WTC11 (cell line): ENCODE measurements around the gene ANKRD27. TPM values are rescaled to one million over a fixed set of nuclear protein-coding genes. Genes with fewer than 3 reads are reported as not detected.

Experiments used
- ATAC-seq: fragments of 200-7000 bp; cut with Tn5 transposase; 2 replicates; pipeline ENCODE4 v1.10.0; 2021; ENCODE audit warnings: mild to moderate bottlenecking, moderate library complexity
- CTCF ChIA-PET: fragments of 300-600 bp; sonication (Branson Sonifier 250); formaldehyde crosslinking; loops from one replicate; lab custom pipeline; 2021; ENCODE audit warnings: antibody characterized with exemption; lab: Charles Lee
- POLR2A ChIA-PET: fragments of 350-600 bp; sonication (Branson Sonifier 250); formaldehyde crosslinking; loops from one replicate; lab custom pipeline; 2021; ENCODE audit warnings: antibody characterized with exemption; lab: Charles Lee
- DNase-seq: peaks from one replicate; pipeline ENCODE4 v3.0.0; 2021; ENCODE audit warnings: low spot score
- H3K27ac Mint-ChIP-seq: 2 replicates; pipeline ENCODE4 v1.8.0; 2021; ENCODE audit warnings: mixed read lengths
- H3K27me3 Mint-ChIP-seq: 2 replicates; pipeline ENCODE4 v1.8.0; 2021; ENCODE audit warnings: low read depth, mild to moderate bottlenecking, moderate library complexity, mixed read lengths
- H3K36me3 Mint-ChIP-seq: 2 replicates; pipeline ENCODE4 v1.8.0; 2021; ENCODE audit warnings: mixed read lengths
- H3K4me1 Mint-ChIP-seq: 2 replicates; pipeline ENCODE4 v1.8.0; 2022; ENCODE audit warnings: mixed read lengths
- H3K4me3 Mint-ChIP-seq: 2 replicates; pipeline ENCODE4 v1.8.0; 2021; ENCODE audit warnings: mild to moderate bottlenecking, moderate library complexity, mixed read lengths
- H3K9me3 Mint-ChIP-seq: 2 replicates; pipeline ENCODE4 v1.8.0; 2021; ENCODE audit warnings: mixed read lengths
- AR ChIP-seq: fragments of 250-450 bp; sonication (Bioruptor Pico); IDR thresholded peaks from 2 replicates; pipeline ENCODE4 v1.9.0; 2021; ENCODE audit warnings: mild to moderate bottlenecking
- CREB1 ChIP-seq: sonication (generic); formaldehyde crosslinking; IDR thresholded peaks from 2 replicates; pipeline ENCODE4 v1.8.0; 2023; ENCODE audit warnings: mild to moderate bottlenecking, missing genetic modification reagents
- E2F1 ChIP-seq: sonication (generic); formaldehyde crosslinking; IDR thresholded peaks from 2 replicates; pipeline ENCODE4 v1.8.0; 2022; ENCODE audit warnings: mild to moderate bottlenecking, missing genetic modification reagents
- FOXK1 ChIP-seq: sonication (generic); formaldehyde crosslinking; IDR thresholded peaks from 2 replicates; pipeline ENCODE4 v1.8.0; 2022; ENCODE audit warnings: mild to moderate bottlenecking, moderate library complexity, missing genetic modification reagents
- FOXP1 ChIP-seq: sonication (generic); formaldehyde crosslinking; IDR thresholded peaks from 2 replicates; pipeline ENCODE4 v1.8.0; 2022; ENCODE audit warnings: missing genetic modification reagents, mild to moderate bottlenecking, moderate library complexity, borderline replicate concordance
- FOXP4 ChIP-seq: sonication (generic); formaldehyde crosslinking; IDR thresholded peaks from 2 replicates; pipeline ENCODE4 v1.8.0; 2022; ENCODE audit warnings: mild to moderate bottlenecking, missing genetic modification reagents
- GABPB1 ChIP-seq: sonication (generic); formaldehyde crosslinking; IDR thresholded peaks from 2 replicates; pipeline ENCODE4 v1.8.1; 2023; ENCODE audit warnings: mild to moderate bottlenecking, missing genetic modification reagents
- GTF2I ChIP-seq: fragments of 250-450 bp; sonication (Bioruptor Pico); conservative IDR thresholded peaks from 2 replicates; pipeline ENCODE4 v1.4.0; 2021; ENCODE audit warnings: mild to moderate bottlenecking
- MAX ChIP-seq: sonication (generic); formaldehyde crosslinking; IDR thresholded peaks from 2 replicates; pipeline ENCODE4 v1.8.0; 2022; ENCODE audit warnings: mild to moderate bottlenecking, missing genetic modification reagents
- NFE2L1 ChIP-seq: sonication (generic); formaldehyde crosslinking; IDR thresholded peaks from 2 replicates; pipeline ENCODE4 v1.8.1; 2023; ENCODE audit warnings: missing genetic modification reagents
- NFYB ChIP-seq: sonication (generic); formaldehyde crosslinking; conservative IDR thresholded peaks from 2 replicates; pipeline ENCODE4 v1.8.0; 2022; ENCODE audit warnings: low read depth, missing genetic modification reagents
- RELA ChIP-seq: sonication (generic); formaldehyde crosslinking; IDR thresholded peaks from 2 replicates; pipeline ENCODE4 v1.8.1; 2022; ENCODE audit warnings: missing genetic modification reagents, mild to moderate bottlenecking, borderline replicate concordance
- RORB ChIP-seq: fragments of 250-450 bp; sonication (Bioruptor Pico); IDR thresholded peaks from 2 replicates; pipeline ENCODE4 v1.9.0; 2021; ENCODE audit warnings: mild to moderate bottlenecking
- SMAD3 ChIP-seq: sonication (generic); formaldehyde crosslinking; IDR thresholded peaks from 2 replicates; pipeline ENCODE4 v1.8.0; 2022; ENCODE audit warnings: missing genetic modification reagents, mild to moderate bottlenecking, borderline replicate concordance
- SP1 ChIP-seq: sonication (generic); formaldehyde crosslinking; conservative IDR thresholded peaks from 2 replicates; pipeline ENCODE4 v1.8.1; 2022; ENCODE audit warnings: missing genetic modification reagents
- TCF7 ChIP-seq: sonication (generic); formaldehyde crosslinking; IDR thresholded peaks from 2 replicates; pipeline ENCODE4 v1.8.0; 2022; ENCODE audit warnings: mild to moderate bottlenecking, low read depth, missing genetic modification reagents, moderate library complexity
- TEAD1 ChIP-seq: sonication (generic); formaldehyde crosslinking; IDR thresholded peaks from 2 replicates; pipeline ENCODE4 v1.8.0; 2022; ENCODE audit warnings: mild to moderate bottlenecking, missing genetic modification reagents
- TEAD4 ChIP-seq: sonication (generic); formaldehyde crosslinking; IDR thresholded peaks from 2 replicates; pipeline ENCODE4 v1.8.0; 2022; ENCODE audit warnings: mild to moderate bottlenecking, missing genetic modification reagents
- ZNF219 ChIP-seq: sonication (generic); formaldehyde crosslinking; IDR thresholded peaks from 2 replicates; pipeline ENCODE4 v1.8.0; 2023; ENCODE audit warnings: missing genetic modification reagents, mild to moderate bottlenecking, borderline replicate concordance
- ZNF232 ChIP-seq: sonication (generic); formaldehyde crosslinking; IDR thresholded peaks from 2 replicates; pipeline ENCODE4 v1.8.0; 2022; ENCODE audit warnings: mild to moderate bottlenecking, missing genetic modification reagents
- ZNF671 ChIP-seq: fragments of 250-450 bp; sonication (Bioruptor Pico); IDR thresholded peaks from 2 replicates; pipeline ENCODE4 v1.8.0; 2021; ENCODE audit warnings: mild to moderate bottlenecking
- total RNA-seq: library from RNA; stranded (reverse); gene quantifications from 3 replicates; pipeline ENCODE4 v1.2.3, GENCODE V29; 2021
- TF ChIP-seq, protein P1 (sequence below): sonication (generic); formaldehyde crosslinking; IDR thresholded peaks from 2 replicates; pipeline ENCODE4 v1.8.1; 2023; ENCODE audit warnings: mild to moderate bottlenecking, moderate library complexity, missing genetic modification reagents
- TF ChIP-seq, protein P2 (sequence below): sonication (generic); formaldehyde crosslinking; IDR thresholded peaks from 2 replicates; pipeline ENCODE4 v1.8.0; 2023; ENCODE audit warnings: missing genetic modification reagents
- TF ChIP-seq, protein P3 (sequence below): sonication (generic); formaldehyde crosslinking; IDR thresholded peaks from 2 replicates; pipeline ENCODE4 v1.8.1; 2022; ENCODE audit warnings: mild to moderate bottlenecking, moderate library complexity, missing genetic modification reagents
- TF ChIP-seq, protein P4 (sequence below): sonication (generic); formaldehyde crosslinking; IDR thresholded peaks from 2 replicates; pipeline ENCODE4 v1.8.1; 2022; ENCODE audit warnings: missing genetic modification reagents, borderline replicate concordance

ANKRD27 gene
- total RNA-seq, 1 experiment from 2014 or later: 48.6 TPM

DNA sequence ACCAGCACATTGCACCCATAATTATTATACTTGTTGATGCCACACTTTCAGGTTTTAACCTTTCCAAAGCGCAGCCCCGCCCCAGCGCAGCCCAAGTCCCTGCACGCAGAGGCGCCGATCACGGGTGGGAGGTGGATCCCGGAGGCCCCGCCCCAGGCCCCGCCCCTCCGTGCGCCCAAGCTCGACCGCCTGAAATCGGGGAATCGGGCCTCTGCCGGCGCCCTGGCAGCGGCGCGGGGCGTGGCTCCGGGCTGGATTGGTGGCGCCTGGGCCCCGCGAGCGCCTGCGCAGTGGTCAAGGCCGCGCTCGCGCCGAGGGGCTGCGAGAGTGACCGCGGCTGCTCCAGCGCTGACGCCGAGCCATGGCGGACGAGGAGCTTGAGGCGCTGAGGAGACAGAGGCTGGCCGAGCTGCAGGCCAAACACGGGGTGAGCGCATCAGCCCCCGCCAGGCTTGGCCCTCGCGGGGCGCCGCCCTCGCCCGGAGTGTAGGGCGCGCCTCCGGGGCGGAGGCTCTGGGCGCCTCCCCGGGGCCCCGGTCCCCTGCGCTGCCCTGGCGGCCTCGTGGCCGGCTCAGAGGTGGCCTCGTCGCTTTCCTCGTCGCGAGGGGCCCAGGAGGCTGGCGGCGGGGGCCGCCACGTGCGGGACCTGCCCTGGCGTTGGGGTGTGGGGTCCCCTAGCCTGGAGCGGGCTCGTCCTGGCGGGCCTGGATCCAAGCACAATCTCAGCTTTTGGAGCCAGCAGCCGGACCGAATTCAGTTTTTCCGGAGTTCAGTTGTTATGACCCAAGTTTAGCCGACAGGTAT lies 93.9 kb downstream of the ANKRD27 start, which contains the start of gene PDCD5:
Gene PDCD5, plus strand, starts transcription at position 290 of the 804 bp plus-strand sequence. Its CDS starts 72 bp downstream, at position 362.
- no peaks in the 10 kb centered on the region for H3K9me3 Mint-ChIP-seq
- H3K27me3 Mint-ChIP-seq: peaks cover 29% of the 10 kb centered on the region

More for the DNA sequence above, 93.9 kb downstream of the ANKRD27 start, which contains the start of gene PDCD5:
- peak within 1 kb of the TSS; percentile 87 for H3K4me3 Mint-ChIP-seq
- peak; percentile 37; the same call in 1 of the 2 replicates for TF ChIP-seq FOXP1 (CRISPR knock-in tag)
- no peak for TF ChIP-seq AR (CRISPR knock-in tag)
- TF ChIP-seq NFYB (CRISPR knock-in tag): 0 out of 2 replicates have a peak, but pooled peaks have one; percentile 18
- no peak for TF ChIP-seq TCF7 (CRISPR knock-in tag)
- TF ChIP-seq E2F1 (CRISPR knock-in tag): no peak
- TF ChIP-seq ZNF232 (CRISPR knock-in tag): peak; percentile 72; the same call in 1 of the 2 replicates
- TF ChIP-seq TEAD1 (CRISPR knock-in tag): peak; percentile 41; the same call in 1 of the 2 replicates
- no peak for TF ChIP-seq RORB
- no peak; the same call in 1 of the 2 replicates for TF ChIP-seq NFE2L1 (CRISPR knock-in tag)
- peak; percentile 85 for TF ChIP-seq SP1 (CRISPR knock-in tag)
- TF ChIP-seq SMAD3: peak; percentile 56; the same call in 1 of the 2 replicates
- TF ChIP-seq ZNF671 (CRISPR knock-in tag): no peak
- peak; percentile 74; the same call in 1 of the 2 replicates for TF ChIP-seq MAX
- TF ChIP-seq RELA (CRISPR knock-in tag): peak; percentile 50; the same call in 1 of the 2 replicates
- no peak for TF ChIP-seq TEAD4
- TF ChIP-seq, protein P1, sequence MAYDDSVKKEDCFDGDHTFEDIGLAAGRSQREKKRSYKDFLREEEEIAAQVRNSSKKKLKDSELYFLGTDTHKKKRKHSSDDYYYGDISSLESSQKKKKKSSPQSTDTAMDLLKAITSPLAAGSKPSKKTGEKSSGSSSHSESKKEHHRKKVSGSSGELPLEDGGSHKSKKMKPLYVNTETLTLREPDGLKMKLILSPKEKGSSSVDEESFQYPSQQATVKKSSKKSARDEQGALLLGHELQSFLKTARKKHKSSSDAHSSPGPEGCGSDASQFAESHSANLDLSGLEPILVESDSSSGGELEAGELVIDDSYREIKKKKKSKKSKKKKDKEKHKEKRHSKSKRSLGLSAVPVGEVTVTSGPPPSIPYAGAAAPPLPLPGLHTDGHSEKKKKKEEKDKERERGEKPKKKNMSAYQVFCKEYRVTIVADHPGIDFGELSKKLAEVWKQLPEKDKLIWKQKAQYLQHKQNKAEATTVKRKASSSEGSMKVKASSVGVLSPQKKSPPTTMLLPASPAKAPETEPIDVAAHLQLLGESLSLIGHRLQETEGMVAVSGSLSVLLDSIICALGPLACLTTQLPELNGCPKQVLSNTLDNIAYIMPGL: peak; percentile 58
- TF ChIP-seq, protein P2, sequence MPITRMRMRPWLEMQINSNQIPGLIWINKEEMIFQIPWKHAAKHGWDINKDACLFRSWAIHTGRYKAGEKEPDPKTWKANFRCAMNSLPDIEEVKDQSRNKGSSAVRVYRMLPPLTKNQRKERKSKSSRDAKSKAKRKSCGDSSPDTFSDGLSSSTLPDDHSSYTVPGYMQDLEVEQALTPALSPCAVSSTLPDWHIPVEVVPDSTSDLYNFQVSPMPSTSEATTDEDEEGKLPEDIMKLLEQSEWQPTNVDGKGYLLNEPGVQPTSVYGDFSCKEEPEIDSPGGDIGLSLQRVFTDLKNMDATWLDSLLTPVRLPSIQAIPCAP (CRISPR knock-in tag): no peak
- TF ChIP-seq GABPB1: peak; percentile 26; the same call in 1 of the 2 replicates
- TF ChIP-seq, protein P3, sequence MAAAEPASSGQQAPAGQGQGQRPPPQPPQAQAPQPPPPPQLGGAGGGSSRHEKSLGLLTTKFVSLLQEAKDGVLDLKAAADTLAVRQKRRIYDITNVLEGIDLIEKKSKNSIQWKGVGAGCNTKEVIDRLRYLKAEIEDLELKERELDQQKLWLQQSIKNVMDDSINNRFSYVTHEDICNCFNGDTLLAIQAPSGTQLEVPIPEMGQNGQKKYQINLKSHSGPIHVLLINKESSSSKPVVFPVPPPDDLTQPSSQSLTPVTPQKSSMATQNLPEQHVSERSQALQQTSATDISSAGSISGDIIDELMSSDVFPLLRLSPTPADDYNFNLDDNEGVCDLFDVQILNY (CRISPR knock-in tag): no peak
- TF ChIP-seq CREB1 (CRISPR knock-in tag): no peak
- TF ChIP-seq, protein P4, sequence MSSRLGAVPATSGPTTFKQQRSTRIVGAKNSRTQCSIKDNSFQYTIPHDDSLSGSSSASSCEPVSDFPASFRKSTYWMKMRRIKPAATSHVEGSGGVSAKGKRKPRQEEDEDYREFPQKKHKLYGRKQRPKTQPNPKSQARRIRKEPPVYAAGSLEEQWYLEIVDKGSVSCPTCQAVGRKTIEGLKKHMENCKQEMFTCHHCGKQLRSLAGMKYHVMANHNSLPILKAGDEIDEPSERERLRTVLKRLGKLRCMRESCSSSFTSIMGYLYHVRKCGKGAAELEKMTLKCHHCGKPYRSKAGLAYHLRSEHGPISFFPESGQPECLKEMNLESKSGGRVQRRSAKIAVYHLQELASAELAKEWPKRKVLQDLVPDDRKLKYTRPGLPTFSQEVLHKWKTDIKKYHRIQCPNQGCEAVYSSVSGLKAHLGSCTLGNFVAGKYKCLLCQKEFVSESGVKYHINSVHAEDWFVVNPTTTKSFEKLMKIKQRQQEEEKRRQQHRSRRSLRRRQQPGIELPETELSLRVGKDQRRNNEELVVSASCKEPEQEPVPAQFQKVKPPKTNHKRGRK (CRISPR knock-in tag): no peak
- TF ChIP-seq GTF2I (CRISPR knock-in tag): no peak
- no peak for TF ChIP-seq ZNF219 (CRISPR knock-in tag)
- TF ChIP-seq FOXP4 (CRISPR knock-in tag): peak; percentile 16; the same call in 1 of the 2 replicates
- peak; percentile 64; the same call in 1 of the 2 replicates for TF ChIP-seq FOXK1 (CRISPR knock-in tag)
- TF ChIP-seq, all 79 proteins: peak for 12
- peak; percentile 92 for DNase-seq
- Mint-ChIP-seq H3K4me1 (peaks cover 5% of the 10 kb centered on the region; the same call in 1 of the 2 replicates), H3K36me3 (peaks cover 22% of the 10 kb centered on the region), H3K27ac (no peak within 1 kb of the TSS)
- ChIA-PET CTCF (interaction anchor here (0.7 to 1.1 kb wide), 3 partner anchors 11 to 117 kb away, joined by 3 to 5 read pairs (median 4); no protein-coding TSS in a partner anchor), POLR2A (interaction anchor here (1.0 to 1.7 kb wide), 2 partner anchors 13 to 176 kb away, joined by 3 to 7 read pairs; partner anchors contain the start of gene DPY19L3)
- peak; percentile 94 for ATAC-seq
